K562 (cell line): Measurements from ENCODE around the gene RXRA. TPM values are rescaled to one million over a fixed set of nuclear protein-coding genes. Genes with fewer than 3 reads are reported as not detected.

Source experiments
- ATAC-seq: fragments of 200-7000 bp; cut with Tn5 transposase; 3 replicates; pipeline ENCODE4 v1.9.1; 2020; ENCODE audit warnings: moderate library complexity
- BruUV-seq: library from RNA; stranded (reverse); fragments of 400-500 nt; replicated peaks from 2 replicates; lab custom pipeline; 2021; lab: Mats Ljungman, UMichigan
- CTCF ChIA-PET: fragments of 300-600 bp; formaldehyde crosslinking; extraction: SDS; loops from one replicate; lab custom pipeline; 2021; ENCODE audit warnings: low intra/inter-chr PET ratio; lab: Yijun Ruan, JAX
- POLR2A ChIA-PET: fragments of 300-600, 350-650 bp; sonication (Branson Sonifier 250); formaldehyde crosslinking; extraction: SDS; loops from one replicate; lab custom pipeline; 2021; ENCODE audit warnings: antibody characterized with exemption, inconsistent platforms; lab: Yijun Ruan, JAX
- DNase-seq, 4 experiments: peaks; one replicate each; pipeline versions ENCODE4 v3.0.0 to v3.0.0-alpha.2; 2011 to 2018; ENCODE audit warnings: low spot score in 3 of 4, mixed read lengths in 3 of 4; ENCODE audit errors: extremely low read depth in 1 of 4
- FAIRE-seq: peaks from 2 replicates; lab custom pipeline; 2011; peaks lifted over from hg19 to GRCh38; lab: Jason Lieb, UNC
- H2AFZ ChIP-seq: 2 replicates; pipeline ENCODE4 v1.6.0; 2011; ENCODE audit warnings: low read depth, low read length, control low read depth, inconsistent platforms
- H3K27ac ChIP-seq: fragments of 200-600 bp; 3 replicates; pipeline ENCODE4 v1.8.0; 2011; ENCODE audit warnings: low read depth, mild to moderate bottlenecking, control low read depth, inconsistent platforms, low read length, moderate library complexity, mixed read lengths; ENCODE audit errors: extremely low read depth
- H3K27me3 ChIP-seq, 2 experiments: fragments of 300-600 bp in 1 of 2; 2 replicates in 1 of 2; 3 replicates in 1 of 2; pipeline versions ENCODE4 v1.6.0 to v1.8.0; 2011; ENCODE audit warnings: inconsistent platforms in 2 of 2, low read length in 2 of 2, mild to moderate bottlenecking in 1 of 2, mixed read lengths in 1 of 2, moderate library complexity in 1 of 2; ENCODE audit not compliant: control insufficient read depth in 2 of 2, insufficient read depth in 2 of 2
- H3K36me3 ChIP-seq: fragments of 300-600 bp; 3 replicates; pipeline ENCODE4 v1.8.0; 2011; ENCODE audit warnings: mild to moderate bottlenecking, low read length, inconsistent platforms; ENCODE audit not compliant: control insufficient read depth, insufficient read depth
- H3K4me1 ChIP-seq, 2 experiments: fragments of 200-600 bp in 1 of 2; replicated peaks in 1 of 2; 2 replicates in 1 of 2; 3 replicates in 1 of 2; pipeline versions ENCODE4 v1.5.1 to v1.8.0; 2011; ENCODE audit warnings: inconsistent platforms in 2 of 2, low read length in 2 of 2, mild to moderate bottlenecking in 1 of 2, mixed read lengths in 1 of 2, moderate library complexity in 1 of 2; ENCODE audit not compliant: control insufficient read depth in 2 of 2, insufficient read depth in 2 of 2
- H3K4me2 ChIP-seq: 2 replicates; pipeline ENCODE4 v1.6.1; 2011; ENCODE audit warnings: low read length, control low read depth, inconsistent platforms, mixed read lengths; ENCODE audit not compliant: insufficient read depth
- H3K4me3 ChIP-seq: fragments of 200-600 bp; sonication (generic), shearing (Covaris generic); 2 replicates; pipeline ENCODE4 v1.5.1; 2016; ENCODE audit warnings: control low read depth, inconsistent platforms
- H3K79me2 ChIP-seq: fragments of 200-600 bp; 3 replicates; pipeline ENCODE4 v1.8.0; 2011; ENCODE audit warnings: low read length, inconsistent platforms; ENCODE audit not compliant: control insufficient read depth, insufficient read depth
- H3K9ac ChIP-seq, 2 experiments: 2 replicates each; pipeline versions ENCODE4 v1.6.0 to v1.6.1; 2011; ENCODE audit warnings: low read depth in 2 of 2, low read length in 2 of 2, control low read depth in 1 of 2, inconsistent platforms in 1 of 2, mild to moderate bottlenecking in 1 of 2, mixed read lengths in 1 of 2; ENCODE audit not compliant: insufficient read depth in 1 of 2
- H3K9me1 ChIP-seq: one replicate; pipeline ENCODE4 v1.6.0; 2011; ENCODE audit warnings: inconsistent platforms, mild to moderate bottlenecking, low read length, moderate library complexity; ENCODE audit not compliant: control insufficient read depth, insufficient read depth
- H3K9me3 ChIP-seq: replicated peaks from 2 replicates; pipeline ENCODE4 v1.5.1; 2011; ENCODE audit warnings: low read depth, low read length, inconsistent platforms; ENCODE audit not compliant: control insufficient read depth, insufficient read depth
- H4K20me1 ChIP-seq: replicated peaks from 2 replicates; pipeline ENCODE4 v1.6.1; 2011; ENCODE audit warnings: low read length, inconsistent platforms, mixed read lengths; ENCODE audit not compliant: control insufficient read depth, insufficient read depth
- CEBPG ChIP-seq, 3 experiments: fragments of 200-800 bp in 1 of 3; sonication (Bioruptor generic) in 1 of 3; sonication (generic) in 1 of 3; formaldehyde crosslinking in 1 of 3; IDR thresholded peaks in 2 of 3; conservative IDR thresholded peaks in 1 of 3; 2 replicates each; pipeline versions ENCODE4 v1.6.1 to v1.8.0; 2016 to 2022; ENCODE audit warnings: missing compliant biosample characterization in 2 of 3, missing genetic modification characterization in 2 of 3, mild to moderate bottlenecking in 1 of 3, missing genetic modification reagents in 1 of 3
- CTCF ChIP-seq, 3 experiments: IDR thresholded peaks in 2 of 3; conservative IDR thresholded peaks in 1 of 3; 2 replicates each; pipeline ENCODE4 v1.5.1; 2011 to 2012; ENCODE audit warnings: low read length in 3 of 3, mild to moderate bottlenecking in 3 of 3, control low read depth in 2 of 3, improper control_type of control experiment in 1 of 3, inconsistent platforms in 1 of 3, low read depth in 1 of 3, mixed read lengths in 1 of 3, moderate library complexity in 1 of 3; ENCODE audit not compliant: insufficient read depth in 2 of 3
- MAFF ChIP-seq: IDR thresholded peaks from 2 replicates; pipeline ENCODE4 v1.6.1; 2012; ENCODE audit warnings: low read length, improper control_type of control experiment
- TBL1XR1 ChIP-seq, 2 experiments: IDR thresholded peaks; 2 replicates each; pipeline ENCODE4 v1.6.1; 2012; ENCODE audit warnings: improper control_type of control experiment in 2 of 2, low read length in 2 of 2, mild to moderate bottlenecking in 1 of 2
- WHSC1 ChIP-seq: IDR thresholded peaks from one replicate; pipeline ENCODE4 v1.6.1; 2012; ENCODE audit warnings: low read length, control low read depth, inconsistent platforms
- WGBS: fragments of 100-300 bp; shearing (Covaris generic); methylation state at CpG from one replicate; pipeline ENCODE4 v1.1.6; 2016; ENCODE audit warnings: low coverage, mixed read lengths; ENCODE audit not compliant: insufficient coverage; ENCODE audit errors: missing lambda C conversion rate; 5-methylcytosine and 5-hydroxymethylcytosine counted together
- in situ Hi-C: fragments of 300-500 bp; cut with MboI; formaldehyde crosslinking; loops from 4 replicates; pipeline ENCODE4 v1.15.0; 2018; ENCODE audit warnings: inconsistent platforms, mixed read lengths
- intact Hi-C: fragments of 100-400 bp; cut with micrococcal nuclease; formaldehyde crosslinking; loops from 2 replicates; pipeline ENCODE4 v1.14.2; 2022
- polyA plus RNA-seq, 8 experiments: library from polyadenylated mRNA; depleted of rRNA in 4 of 8; stranded (reverse) in 5 of 8; unstranded in 3 of 8; fragments of >200 nt; fragmentation: Nextera tagmentation in 2 of 8; fragmentation: Illumina TruSeq in 1 of 8; extraction: Ambion mirVana in 2 of 8; extraction: Trizol in 1 of 8; gene quantifications; 2 replicates each; pipeline versions ENCODE4 v1.2.1 to v1.2.3, GENCODE V29; 2011 to 2014; ENCODE audit warnings: inconsistent platforms in 1 of 8, missing spikeins in 1 of 8
- total RNA-seq, 7 experiments: library from RNA; depleted of rRNA in 6 of 7; stranded (reverse); fragments of >200 nt in 6 of 7; fragmentation: Illumina TruSeq in 2 of 7; extraction: Trizol in 2 of 7; gene quantifications; 2 replicates each; pipeline versions ENCODE4 v1.2.1 to v1.2.3, GENCODE V29; 2011 to 2021; ENCODE audit warnings: low replicate concordance in 1 of 7

Gene RXRA
- total and polyA plus RNA-seq, 9 of the 15 experiments (the other 6 are each of a cell fraction or from before 2014, with no cell fraction given): 0.35 to 23.6 (median 4.6) TPM

DNA sequence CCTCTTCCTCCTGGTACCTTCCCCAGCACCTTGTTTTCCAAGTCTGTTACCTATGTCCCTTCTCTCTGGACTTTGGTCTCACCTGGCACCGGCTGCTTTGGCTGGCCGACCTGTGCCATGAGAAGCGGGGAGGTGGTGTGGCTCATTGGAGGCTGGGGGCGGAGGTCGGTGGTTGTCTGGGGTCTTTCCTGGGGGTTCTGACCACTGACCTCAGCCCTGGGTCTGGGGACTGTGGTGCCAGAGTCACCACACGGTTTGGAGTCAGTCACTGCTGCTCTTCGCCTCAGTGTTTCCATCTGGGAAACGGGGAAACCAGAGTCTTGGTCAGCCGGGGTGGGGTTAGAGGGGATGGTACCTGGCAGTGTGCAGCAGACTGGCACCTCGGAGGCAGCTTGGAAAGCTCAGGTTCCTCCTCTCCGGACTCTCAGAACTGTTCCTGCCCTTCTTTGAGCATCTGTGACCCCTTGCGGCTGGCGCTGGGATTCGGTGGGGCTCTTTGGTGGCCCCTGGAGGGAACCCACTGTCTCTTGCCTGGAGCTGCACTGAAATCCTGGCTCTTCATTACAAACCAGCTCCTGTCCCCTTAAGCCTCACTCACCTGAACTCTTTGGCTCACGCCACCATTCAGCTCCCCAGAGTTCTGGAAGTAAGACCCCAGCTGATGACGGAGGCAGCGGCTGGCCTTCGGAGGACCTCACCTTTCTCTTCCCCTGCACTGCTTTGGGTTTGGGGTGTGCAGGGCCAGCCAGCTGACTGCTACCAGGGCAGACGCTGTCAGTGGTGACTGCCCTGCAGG, 4.1 kb upstream of the RXRA start:
- FAIRE-seq: no peak
- H3K9me1 ChIP-seq: peaks cover 5% of the 10 kb centered on the region
- H3K4me1 ChIP-seq: peaks cover 13 to 67% of the 10 kb centered on the region in 2 experiments
- no TSS peak for BruUV-seq
- H3K9ac ChIP-seq: peak overlapping the region in 1 of 2 experiments; percentile 45; a peak in 1 of 4 replicates
- 51% methylated on average over 16 of the region's 19 CpGs for WGBS
- in situ Hi-C loops: no loop called here
- no peak overlapping the region for H3K4me2 ChIP-seq
- H4K20me1 ChIP-seq: peaks cover 4% of the 10 kb centered on the region; the same call in 1 of the 2 replicates
- CTCF ChIA-PET: no interaction called here
- H3K4me3 ChIP-seq: no peak overlapping the region
- no peaks in the 10 kb centered on the region for H3K27me3 ChIP-seq
- no peaks in the 10 kb centered on the region for H3K9me3 ChIP-seq
- TF ChIP-seq CEBPG (CRISPR knock-in tag; IDR thresholded peaks at IDR 0.05): no peak
- no peak for TF ChIP-seq CEBPG (tag; conservative IDR thresholded peaks at IDR 0.05 in 1 of 2, IDR thresholded peaks at IDR 0.05 in 1 of 2)
- TF ChIP-seq CTCF (IDR thresholded peaks at IDR 0.05 in 2 of 3, conservative IDR thresholded peaks at IDR 0.05 in 1 of 3; ENCODE audit: insufficient read depth in 2 of 3, low read depth in 1 of 3, low read length in 3 of 3): peak in 2 of 3 experiments; percentile 20 to 63; a peak in 3 of 6 replicates
- no peak for TF ChIP-seq WHSC1
- TF ChIP-seq TBL1XR1 (IDR thresholded peaks at IDR 0.05; ENCODE audit: low read length in 2 of 2): no peak
- TF ChIP-seq MAFF: no peak
- TF ChIP-seq, all 486 proteins: peak for 1
- ATAC-seq (no peak), DNase-seq (no peak)
- Histone ChIP-seq H3K79me2 (peaks cover 5% of the 10 kb centered on the region), H3K27ac (no peak overlapping the region), H2AFZ (no peak overlapping the region), H3K36me3 (no peaks in the 10 kb centered on the region)
- POLR2A ChIA-PET: interaction anchor here (0.5 to 0.7 kb wide), 3 partner anchors 9 to 26 kb away, joined by 3 read pairs; no protein-coding TSS in a partner anchor
- intact Hi-C loops: loop anchor here (10.0 kb wide), 1 partner anchor 147 kb away; no protein-coding TSS in a partner anchor
